Measurements from ENCODE around the gene PGBD2.
A peak's percentile ranks its signal among the peaks of the same experiment; 100 is the strongest.

PGBD2 gene

DNA sequence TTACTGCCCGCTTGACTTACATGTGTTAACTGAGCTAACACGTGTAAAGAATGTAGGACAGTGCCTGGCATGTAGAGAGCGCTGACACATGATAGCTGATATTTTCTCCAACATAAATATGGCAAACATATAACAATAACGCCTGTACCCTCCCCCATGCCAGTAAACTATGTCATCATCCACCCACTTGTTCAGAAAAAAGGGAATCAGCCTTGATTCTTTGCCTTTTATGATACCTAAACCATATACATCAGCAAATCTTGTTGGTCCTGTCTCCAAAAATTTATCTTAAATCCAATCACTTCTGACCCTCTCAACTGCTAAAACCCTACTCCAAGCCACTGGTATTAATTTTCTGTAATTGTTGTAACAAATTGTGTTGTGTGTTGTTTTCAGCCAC lies 46.0 kb upstream of the PGBD2 start:
- H3K4me3 ChIP-seq (ENCODE audit: low read length): no peak overlapping the region
- TF ChIP-seq, protein P1, sequence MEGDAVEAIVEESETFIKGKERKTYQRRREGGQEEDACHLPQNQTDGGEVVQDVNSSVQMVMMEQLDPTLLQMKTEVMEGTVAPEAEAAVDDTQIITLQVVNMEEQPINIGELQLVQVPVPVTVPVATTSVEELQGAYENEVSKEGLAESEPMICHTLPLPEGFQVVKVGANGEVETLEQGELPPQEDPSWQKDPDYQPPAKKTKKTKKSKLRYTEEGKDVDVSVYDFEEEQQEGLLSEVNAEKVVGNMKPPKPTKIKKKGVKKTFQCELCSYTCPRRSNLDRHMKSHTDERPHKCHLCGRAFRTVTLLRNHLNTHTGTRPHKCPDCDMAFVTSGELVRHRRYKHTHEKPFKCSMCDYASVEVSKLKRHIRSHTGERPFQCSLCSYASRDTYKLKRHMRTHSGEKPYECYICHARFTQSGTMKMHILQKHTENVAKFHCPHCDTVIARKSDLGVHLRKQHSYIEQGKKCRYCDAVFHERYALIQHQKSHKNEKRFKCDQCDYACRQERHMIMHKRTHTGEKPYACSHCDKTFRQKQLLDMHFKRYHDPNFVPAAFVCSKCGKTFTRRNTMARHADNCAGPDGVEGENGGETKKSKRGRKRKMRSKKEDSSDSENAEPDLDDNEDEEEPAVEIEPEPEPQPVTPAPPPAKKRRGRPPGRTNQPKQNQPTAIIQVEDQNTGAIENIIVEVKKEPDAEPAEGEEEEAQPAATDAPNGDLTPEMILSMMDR (IDR thresholded peaks at IDR 0.05; ENCODE audit: insufficient read depth, low read depth, low read length, missing control alignments): no peak

DNA sequence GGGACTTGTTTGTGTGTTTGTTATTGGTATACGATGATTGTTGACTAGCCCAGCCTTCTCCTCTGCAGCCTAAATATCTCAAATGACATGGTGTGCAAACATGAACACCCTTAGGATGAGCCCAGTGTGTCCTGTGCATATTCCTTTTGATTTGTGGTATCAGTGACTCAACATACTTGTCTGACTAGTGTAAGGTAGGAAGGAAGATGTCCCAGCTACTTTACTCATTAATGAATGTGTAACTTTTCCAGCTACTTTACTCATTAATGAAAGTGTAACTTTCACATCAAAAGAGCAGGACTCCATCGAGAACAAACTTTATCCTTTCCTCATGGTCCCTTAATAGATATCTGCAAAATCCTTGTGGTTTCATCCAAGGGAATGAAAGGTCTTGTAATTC lies 44.4 kb upstream of the PGBD2 start:
- DNase-seq (ENCODE audit: low read depth): peak; percentile 35
- TF ChIP-seq, protein P1 (IDR thresholded peaks at IDR 0.05; ENCODE audit: insufficient read depth, low read depth, low read length, missing control alignments): no peak
- no peak overlapping the region for H3K4me3 ChIP-seq (ENCODE audit: low read length)

More for the DNA sequence above, 46.0 kb upstream of the PGBD2 start:
- no peak for DNase-seq (ENCODE audit: low read depth)

DNA sequence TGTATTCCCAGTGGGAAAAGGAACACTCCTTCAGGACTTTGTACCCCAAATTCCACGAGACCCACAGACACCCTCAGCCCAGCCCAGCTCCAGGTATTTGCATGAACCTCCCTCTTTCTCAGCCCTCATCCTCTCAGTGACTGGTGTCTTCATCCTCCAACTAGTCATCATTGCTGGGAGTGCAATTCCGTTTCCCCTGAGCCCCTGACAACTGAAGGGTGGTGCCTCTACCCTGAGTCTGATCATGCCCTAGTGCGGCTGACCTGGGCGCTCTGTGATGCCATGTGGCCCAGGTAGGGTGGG lies 43.4 kb upstream of the PGBD2 start:
- H3K4me3 ChIP-seq (ENCODE audit: low read length): peak overlapping the region; percentile 62
- peak; percentile 11 for DNase-seq (ENCODE audit: low read depth)
- TF ChIP-seq, protein P1 (IDR thresholded peaks at IDR 0.05; ENCODE audit: insufficient read depth, low read depth, low read length, missing control alignments): no peak

DNA sequence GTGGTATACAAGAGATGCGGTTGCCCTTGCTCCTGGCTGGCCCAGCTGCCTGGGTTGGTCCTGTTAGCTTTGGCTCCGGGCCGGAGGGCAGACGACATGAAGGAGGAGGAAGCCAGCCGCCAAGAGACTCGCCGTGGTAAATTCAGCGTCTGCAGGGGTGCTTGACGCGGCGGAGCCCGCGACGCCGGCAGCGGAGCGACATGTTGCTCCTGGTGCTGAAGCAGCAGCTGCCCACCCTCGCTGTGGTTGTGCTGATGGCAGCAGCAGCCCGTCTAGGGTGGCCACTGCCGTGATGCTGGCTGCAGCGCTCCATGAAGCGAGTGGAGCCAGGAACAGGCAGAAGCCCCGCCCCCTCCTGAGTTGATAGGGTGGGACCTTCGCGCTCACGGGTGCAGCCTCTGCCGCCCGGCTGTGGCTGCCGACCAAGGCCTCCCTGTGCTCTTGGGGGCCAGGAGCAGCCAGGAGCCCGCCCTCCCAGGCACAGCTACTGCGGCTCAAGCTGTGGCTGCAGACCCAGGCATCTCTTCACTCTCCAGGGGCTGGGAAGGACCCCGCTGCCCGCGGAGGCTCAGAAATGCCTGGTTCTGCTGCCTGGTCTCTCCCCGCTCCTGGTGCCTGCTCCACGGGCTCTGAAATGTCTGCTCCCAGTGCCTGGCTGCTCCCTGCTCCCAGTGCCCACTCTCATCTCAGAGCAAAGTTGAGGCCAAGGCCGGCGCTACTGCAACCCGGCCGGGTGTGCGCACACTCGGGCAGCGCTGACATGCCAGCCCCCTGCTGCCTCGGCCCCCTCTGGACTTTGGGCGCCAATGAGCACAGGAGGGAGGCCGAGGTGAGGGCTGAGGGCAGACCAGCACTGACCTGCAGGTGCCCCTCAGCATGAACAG lies 42.8 kb upstream of the PGBD2 start:
- peak; percentile 70 for DNase-seq (ENCODE audit: low read depth)
- H3K4me3 ChIP-seq (ENCODE audit: low read length): peak overlapping the region; percentile 62
- TF ChIP-seq, protein P1 (IDR thresholded peaks at IDR 0.05; ENCODE audit: insufficient read depth, low read depth, low read length, missing control alignments): no peak

DNA sequence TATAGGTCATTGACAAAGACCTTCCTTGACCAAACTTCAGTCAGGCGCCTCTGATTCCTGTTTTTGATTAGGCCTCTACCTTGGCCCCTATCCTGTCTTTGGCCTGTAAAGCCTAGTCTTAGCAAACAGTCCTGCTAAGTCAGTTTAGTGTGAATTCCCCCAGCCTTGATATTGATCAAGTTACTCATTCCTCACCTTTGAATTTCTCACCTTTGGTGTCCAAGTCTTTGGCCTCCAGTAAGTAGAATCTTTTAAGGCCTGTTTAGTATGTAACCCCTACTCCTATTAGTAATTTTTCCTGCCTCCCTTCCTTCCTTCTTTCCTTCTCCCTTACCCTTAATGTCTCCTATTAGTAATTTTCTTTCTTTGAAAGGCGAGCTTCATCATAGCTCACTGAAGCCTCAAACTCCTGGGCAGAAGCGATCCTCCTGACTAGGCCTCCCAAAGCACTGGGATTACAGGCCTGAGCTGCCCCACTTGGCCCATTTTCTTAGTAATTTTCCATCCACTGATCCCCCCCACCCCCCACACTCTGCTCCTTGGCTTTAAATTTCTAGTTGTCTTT lies 34.1 kb upstream of the PGBD2 start:
- no peak for DNase-seq (ENCODE audit: low read depth)
- TF ChIP-seq, protein P1 (IDR thresholded peaks at IDR 0.05; ENCODE audit: insufficient read depth, low read depth, low read length, missing control alignments): no peak
- no peak overlapping the region for H3K4me3 ChIP-seq (ENCODE audit: low read length)

DNA sequence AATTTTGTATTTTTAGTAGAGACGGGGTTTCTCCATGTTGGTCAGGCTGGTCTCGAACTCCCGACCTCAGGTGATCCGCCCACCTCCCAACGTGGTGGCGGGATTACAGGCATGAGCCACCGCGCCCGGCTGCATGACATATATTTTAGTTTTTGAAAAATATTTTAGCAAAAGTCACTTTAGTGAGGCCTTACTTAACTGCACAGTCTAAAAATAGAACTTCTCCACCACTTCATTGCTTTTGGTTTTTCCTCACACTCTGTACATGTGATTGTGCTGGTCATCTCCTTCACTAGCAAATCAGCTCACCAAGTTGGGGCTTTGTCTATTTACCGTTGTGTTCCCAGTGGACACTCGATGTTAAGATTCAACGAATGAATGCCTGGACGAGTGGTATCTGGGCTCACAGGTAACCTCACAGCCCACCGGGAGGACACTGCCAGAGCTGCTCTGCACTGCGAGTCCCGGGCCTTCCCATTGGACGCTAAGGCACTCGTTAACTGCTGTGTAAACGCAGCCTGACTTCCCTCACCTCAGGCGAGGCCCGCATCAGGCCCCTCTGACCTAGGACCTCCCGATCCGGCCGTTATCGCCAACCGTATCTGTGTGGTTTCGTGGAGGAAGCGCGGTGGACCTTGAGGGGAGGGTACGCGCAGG lies 33.2 kb upstream of the PGBD2 start:
- peak; percentile 72 for DNase-seq (ENCODE audit: low read depth)
- H3K4me3 ChIP-seq (ENCODE audit: low read length): peak overlapping the region; percentile 80
- TF ChIP-seq, protein P1 (IDR thresholded peaks at IDR 0.05; ENCODE audit: insufficient read depth, low read depth, low read length, missing control alignments): no peak

Measured in epithelial cell of esophagus (primary cell).